ENCODE results near the gene APOM. TPM values are rescaled to one million over a fixed set of nuclear protein-coding genes. Genes with fewer than 3 reads are reported as not detected.

The APOM gene
- total and polyA plus RNA-seq, 11 donors: 0.54 to 6.6 (median 1.8) TPM

GRCh38 chr6:31658158-31658688 is 2.5 kb downstream of the APOM start:
- H3K36me3 ChIP-seq: peaks cover 0 to 43% (median 22%) of the 10 kb centered on the region in 9 donors
- H3K9me3 ChIP-seq: no peaks in the 10 kb centered on the region
- 71 to 83% (median 75%) methylated on average over 4 of the region's 4 CpGs for WGBS, 4 donors
- H3K4me3 ChIP-seq: peak overlapping the region in 2 of 12 donors; percentile 4 to 15
- TF ChIP-seq, protein P1, sequence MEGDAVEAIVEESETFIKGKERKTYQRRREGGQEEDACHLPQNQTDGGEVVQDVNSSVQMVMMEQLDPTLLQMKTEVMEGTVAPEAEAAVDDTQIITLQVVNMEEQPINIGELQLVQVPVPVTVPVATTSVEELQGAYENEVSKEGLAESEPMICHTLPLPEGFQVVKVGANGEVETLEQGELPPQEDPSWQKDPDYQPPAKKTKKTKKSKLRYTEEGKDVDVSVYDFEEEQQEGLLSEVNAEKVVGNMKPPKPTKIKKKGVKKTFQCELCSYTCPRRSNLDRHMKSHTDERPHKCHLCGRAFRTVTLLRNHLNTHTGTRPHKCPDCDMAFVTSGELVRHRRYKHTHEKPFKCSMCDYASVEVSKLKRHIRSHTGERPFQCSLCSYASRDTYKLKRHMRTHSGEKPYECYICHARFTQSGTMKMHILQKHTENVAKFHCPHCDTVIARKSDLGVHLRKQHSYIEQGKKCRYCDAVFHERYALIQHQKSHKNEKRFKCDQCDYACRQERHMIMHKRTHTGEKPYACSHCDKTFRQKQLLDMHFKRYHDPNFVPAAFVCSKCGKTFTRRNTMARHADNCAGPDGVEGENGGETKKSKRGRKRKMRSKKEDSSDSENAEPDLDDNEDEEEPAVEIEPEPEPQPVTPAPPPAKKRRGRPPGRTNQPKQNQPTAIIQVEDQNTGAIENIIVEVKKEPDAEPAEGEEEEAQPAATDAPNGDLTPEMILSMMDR (IDR thresholded peaks at IDR 0.05): no peak
- TF ChIP-seq POLR2A (IDR thresholded peaks at IDR 0.05): no peak
- ATAC-seq (no peak), DNase-seq (no peak)
- intact Hi-C loops (cut with DNase I): loop anchor here in 2 of 10 donors (5.0 kb wide), 2 partner anchors 36 to 111 kb away; partner anchors contain the start of genes ATP6V1G2 (in 1 of the 2), NFKBIL1 (in 1 of the 2) and PRRC2A (in 1 of the 2)
- no peaks in the 10 kb centered on the region for H3K27me3 ChIP-seq
- H3K27ac ChIP-seq: peak overlapping the region in 1 of 12 donors; percentile 6
- peaks cover 15 to 59% (median 44%) of the 10 kb centered on the region in 12 donors for H3K4me1 ChIP-seq

DNA sequence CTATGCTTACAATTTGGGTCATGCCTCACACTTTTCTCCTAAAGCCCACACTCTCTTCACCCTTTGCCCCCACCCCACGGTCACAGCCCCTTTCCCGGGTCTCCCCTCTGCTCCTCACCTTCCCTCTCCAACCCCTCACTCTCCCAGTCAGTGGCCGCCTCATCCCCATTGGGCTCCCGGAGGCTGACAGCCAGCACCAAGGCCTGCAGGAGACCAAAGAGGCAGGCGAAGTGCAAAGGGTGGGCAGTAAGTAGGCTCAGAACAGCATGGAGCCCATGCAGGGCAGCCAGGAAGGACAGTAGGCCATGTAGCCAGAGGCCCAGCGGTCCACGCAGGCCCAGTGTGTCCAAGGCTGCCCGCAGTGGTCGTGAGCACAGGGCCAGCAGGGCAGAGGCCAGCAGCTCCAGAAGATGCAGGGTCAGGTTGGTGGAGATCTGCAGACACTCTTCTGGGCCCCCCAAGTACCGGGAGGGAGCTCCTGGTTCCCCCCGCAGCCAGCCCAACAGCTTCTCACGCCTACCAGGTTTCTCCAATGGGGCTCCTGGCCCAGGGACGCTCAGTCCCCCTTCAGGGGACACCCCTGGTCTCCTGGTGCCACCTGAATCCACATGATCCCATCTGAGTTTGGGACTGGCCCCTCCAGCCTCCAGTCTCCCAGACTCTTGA is 3.4 kb downstream of the APOM start:
- TF ChIP-seq, protein P1 (IDR thresholded peaks at IDR 0.05): no peak
- no peak for TF ChIP-seq POLR2A (IDR thresholded peaks at IDR 0.05)
- intact Hi-C loops (cut with DNase I): loop anchor here in 2 of 10 donors (5.0 kb wide), 2 partner anchors 37 to 112 kb away; partner anchors contain the start of genes ATP6V1G2 (in 1 of the 2), NFKBIL1 (in 1 of the 2) and PRRC2A (in 1 of the 2)

GRCh38 chr6:31659649-31660380 is 4.1 kb downstream of the APOM start:
- DNase-seq (no peak), ATAC-seq (peak in 1 of 4 donors; percentile 5)
- H3K9me3 ChIP-seq: no peaks in the 10 kb centered on the region
- H3K27me3 ChIP-seq: no peaks in the 10 kb centered on the region
- H3K27ac ChIP-seq: peak overlapping the region; percentile 84 to 95 (median 93)
- peaks cover 24 to 66% (median 49%) of the 10 kb centered on the region in 12 donors for H3K4me1 ChIP-seq
- peak overlapping the region; percentile 65 to 98 (median 83) for H3K4me3 ChIP-seq
- WGBS, 4 donors: 18 to 23% (median 20%) methylated on average over 5 to 13 of the region's 13 CpGs
- TF ChIP-seq, protein P1 (IDR thresholded peaks at IDR 0.05): no peak
- TF ChIP-seq POLR2A (IDR thresholded peaks at IDR 0.05): no peak
- H3K36me3 ChIP-seq: peaks cover 0 to 51% (median 28%) of the 10 kb centered on the region in 9 donors
- intact Hi-C loops (cut with DNase I): loop anchor here in 4 of 10 donors (5.0 to 10.0 kb wide), 3 partner anchors 38 to 515 kb away; partner anchors contain the start of genes AGPAT1 (in 2 of the 4), RNF5 (in 2 of the 4), ATP6V1G2 (in 1 of the 4) and NFKBIL1 (in 1 of the 4)

More for the DNA sequence above, 3.4 kb downstream of the APOM start:
- Histone ChIP-seq H3K27me3 (no peaks in the 10 kb centered on the region), H3K4me3 (peak overlapping the region; percentile 65 to 98 (median 83)), H3K4me1 (peaks cover 22 to 61% (median 46%) of the 10 kb centered on the region in 12 donors), H3K27ac (peak overlapping the region in 9 of 12 donors; percentile 6 to 95 (median 93)), H3K9me3 (no peaks in the 10 kb centered on the region), H3K36me3 (peaks cover 0 to 51% (median 28%) of the 10 kb centered on the region in 9 donors)
- DNase-seq (no peak), ATAC-seq (no peak)
- WGBS, 4 donors: 86 to 89% (median 88%) methylated on average over 10 to 13 of the region's 13 CpGs
